ENCODE results near the gene THAP10.
"Not testable (repeated sequence)": the region's sequence is repeated elsewhere in the genome, so short reads cannot be mapped to it uniquely, and the experiment has no call there.

Gene THAP10
- total RNA-seq: 0.04 to 0.39 (median 0.27) reads per million in 3 experiments

- DNase-seq: peak; percentile 19
Observed at GRCh38 chr15:70892002-70892911, at the start of gene THAP10, which contains the start of gene LRRC49. Gene THAP10, minus strand, starts transcription at chr15:70892433. Its CDS starts 161 bp downstream, at chr15:70892272. Gene LRRC49, plus strand, starts transcription at chr15:70892826. Its CDS starts 69 bp downstream, at chr15:70892895.

- DNase-seq: no peak
Observed at GRCh38 chr15:70936326-70936725, 44.1 kb upstream of the THAP10 start.

GRCh38 chr15:70935631-70936030 lies 43.4 kb upstream of the THAP10 start:
- DNase-seq: no peak

GRCh38 chr15:70933411-70933810 lies 41.2 kb upstream of the THAP10 start:
- DNase-seq: no peak

GRCh38 chr15:70932397-70932796 lies 40.2 kb upstream of the THAP10 start:
- no peak for DNase-seq

- no peak for DNase-seq
Observed at GRCh38 chr15:70931821-70932220, 39.6 kb upstream of the THAP10 start.

GRCh38 chr15:70926914-70927313 lies 34.7 kb upstream of the THAP10 start:
- DNase-seq: not testable (repeated sequence)

GRCh38 chr15:70923311-70924080 lies 31.3 kb upstream of the THAP10 start:
- DNase-seq: no peak

- no peak for DNase-seq
Observed at GRCh38 chr15:70922119-70922518, 29.9 kb upstream of the THAP10 start.

GRCh38 chr15:70920981-70921696 lies 28.9 kb upstream of the THAP10 start:
- DNase-seq: no peak

- DNase-seq: no peak
Observed at GRCh38 chr15:70917955-70918354, 25.7 kb upstream of the THAP10 start.

- no peak for DNase-seq
Observed at GRCh38 chr15:70916531-70916930, 24.3 kb upstream of the THAP10 start.

GRCh38 chr15:70912187-70912586 lies 20.0 kb upstream of the THAP10 start:
- no peak for DNase-seq

GRCh38 chr15:70910958-70911357 lies 18.7 kb upstream of the THAP10 start:
- no peak for DNase-seq

- no peak for DNase-seq
Observed at GRCh38 chr15:70907784-70908471, 15.7 kb upstream of the THAP10 start.

GRCh38 chr15:70906842-70907241 lies 14.6 kb upstream of the THAP10 start:
- DNase-seq: no peak

- no peak for DNase-seq
Observed at GRCh38 chr15:70902107-70902506, 9.9 kb upstream of the THAP10 start.

GRCh38 chr15:70892912-70893560 lies 803 bp upstream of the THAP10 start:
- no peak for DNase-seq

GRCh38 chr15:70882361-70882760 lies 9.9 kb downstream of the THAP10 start:
- no peak for DNase-seq

GRCh38 chr15:70880781-70881180 lies 11.5 kb downstream of the THAP10 start:
- no peak for DNase-seq

GRCh38 chr15:70879401-70879800 lies 12.8 kb downstream of the THAP10 start:
- no peak for DNase-seq

- DNase-seq: no peak
Observed at GRCh38 chr15:70876683-70877082, 15.6 kb downstream of the THAP10 start.
